H9 (cell line): ENCODE results near the gene PLEKHF1. TPM values are rescaled to one million over a fixed set of nuclear protein-coding genes. Genes with fewer than 3 reads are reported as not detected.

Experiments used
- DNase-seq: peaks from one replicate; pipeline ENCODE4 v3.0.0-alpha.2; 2017
- H2AFZ ChIP-seq: one replicate; pipeline ENCODE4 v1.6.1; 2013; ENCODE audit warnings: mild to moderate bottlenecking, low read length, control low read depth, moderate library complexity
- H2AK5ac ChIP-seq: 2 replicates; pipeline ENCODE4 v1.6.1; 2013; ENCODE audit warnings: low read length, control low read depth, mixed read lengths; ENCODE audit not compliant: insufficient read length
- H2BK120ac ChIP-seq: one replicate; pipeline ENCODE4 v1.6.1; 2013; ENCODE audit warnings: low read depth, mild to moderate bottlenecking, low read length, control low read depth, inconsistent platforms; ENCODE audit not compliant: poor library complexity, severe bottlenecking
- H2BK12ac ChIP-seq: 2 replicates; pipeline ENCODE4 v1.6.1; 2013; ENCODE audit warnings: low read length, control low read depth, mixed read lengths, low read depth; ENCODE audit not compliant: insufficient read length
- H2BK15ac ChIP-seq: 2 replicates; pipeline ENCODE4 v1.6.1; 2013; ENCODE audit warnings: low read depth, low read length, control low read depth
- H2BK20ac ChIP-seq: one replicate; pipeline ENCODE4 v1.6.1; 2013; ENCODE audit warnings: low read depth, mild to moderate bottlenecking, low read length, control low read depth, inconsistent platforms; ENCODE audit not compliant: poor library complexity, severe bottlenecking
- H2BK5ac ChIP-seq: 2 replicates; pipeline ENCODE4 v1.6.1; 2013; ENCODE audit warnings: low read length, control low read depth, mixed read lengths; ENCODE audit not compliant: insufficient read length
- H3K14ac ChIP-seq: 2 replicates; pipeline ENCODE4 v1.6.1; 2013; ENCODE audit warnings: low read length, control low read depth; ENCODE audit not compliant: insufficient read depth
- H3K18ac ChIP-seq: 2 replicates; pipeline ENCODE4 v1.6.1; 2013; ENCODE audit warnings: low read depth, mild to moderate bottlenecking, mixed read lengths, low read length, control low read depth; ENCODE audit not compliant: insufficient read length
- H3K23ac ChIP-seq: 2 replicates; pipeline ENCODE4 v1.6.1; 2013; ENCODE audit warnings: low read length, control low read depth, mixed read lengths, low read depth; ENCODE audit not compliant: insufficient read length
- H3K23me2 ChIP-seq: 2 replicates; pipeline ENCODE4 v1.6.1; 2013; ENCODE audit warnings: low read depth, mild to moderate bottlenecking, mixed read lengths, low read length, control low read depth; ENCODE audit not compliant: insufficient read length, poor library complexity, severe bottlenecking
- H3K27ac ChIP-seq: 2 replicates; pipeline ENCODE4 v1.5.1; 2013; ENCODE audit warnings: low read length, control low read depth, mixed read lengths, low read depth; ENCODE audit not compliant: insufficient read length
- H3K27me3 ChIP-seq: 2 replicates; pipeline ENCODE4 v1.6.1; 2013; ENCODE audit warnings: low read length, control low read depth, inconsistent platforms; ENCODE audit not compliant: insufficient read depth
- H3K4ac ChIP-seq: 2 replicates; pipeline ENCODE4 v1.6.1; 2013; ENCODE audit warnings: low read depth, mild to moderate bottlenecking, control low read depth, inconsistent platforms, low read length, moderate library complexity
- H3K4me1 ChIP-seq: 2 replicates; pipeline ENCODE4 v1.6.1; 2013; ENCODE audit warnings: low read length, control low read depth, inconsistent platforms; ENCODE audit not compliant: insufficient read depth
- H3K4me2 ChIP-seq: 2 replicates; pipeline ENCODE4 v1.6.1; 2013; ENCODE audit warnings: low read length, control low read depth, mixed read lengths; ENCODE audit not compliant: insufficient read length, insufficient read depth
- H3K56ac ChIP-seq: 2 replicates; pipeline ENCODE4 v1.6.1; 2013; ENCODE audit warnings: low read depth, mild to moderate bottlenecking, mixed read lengths, low read length, control low read depth; ENCODE audit not compliant: insufficient read length
- H3K79me1 ChIP-seq: 2 replicates; pipeline ENCODE4 v1.6.1; 2013; ENCODE audit warnings: low read depth, mild to moderate bottlenecking, moderate library complexity, low read length, control low read depth, inconsistent platforms; ENCODE audit not compliant: insufficient read depth, poor library complexity, severe bottlenecking
- H3K79me2 ChIP-seq: 2 replicates; pipeline ENCODE4 v1.6.1; 2013; ENCODE audit warnings: low read length, control low read depth, inconsistent platforms; ENCODE audit not compliant: insufficient read depth
- H3K9ac ChIP-seq: 2 replicates; pipeline ENCODE4 v1.6.1; 2013; ENCODE audit warnings: low read length, control low read depth, mixed read lengths; ENCODE audit not compliant: insufficient read length; ENCODE audit errors: extremely low read depth
- H3K9me3 ChIP-seq: one replicate; pipeline ENCODE4 v1.6.1; 2013; ENCODE audit warnings: low read depth, low read length, inconsistent platforms; ENCODE audit not compliant: control insufficient read depth
- H3T11ph ChIP-seq: one replicate; pipeline ENCODE4 v1.6.1; 2013; ENCODE audit warnings: mild to moderate bottlenecking, low read length, control low read depth, inconsistent platforms
- H4K20me1 ChIP-seq: one replicate; pipeline ENCODE4 v1.6.1; 2013; ENCODE audit not compliant: control insufficient read depth, insufficient read length, insufficient read depth
- H4K5ac ChIP-seq: 2 replicates; pipeline ENCODE4 v1.6.1; 2013; ENCODE audit warnings: low read depth, mild to moderate bottlenecking, mixed read lengths, low read length, control low read depth; ENCODE audit not compliant: insufficient read length
- H4K8ac ChIP-seq: replicated peaks from 2 replicates; pipeline ENCODE4 v1.6.1; 2013; ENCODE audit warnings: low read length, control low read depth, mixed read lengths, low read depth; ENCODE audit not compliant: insufficient read length
- H4K91ac ChIP-seq: 2 replicates; pipeline ENCODE4 v1.6.1; 2013; ENCODE audit warnings: low read depth, mild to moderate bottlenecking, moderate library complexity, mixed read lengths, low read length, control low read depth; ENCODE audit not compliant: insufficient read length
- H3K27ac Mint-ChIP-seq, 3 experiments: 2 replicates in 2 of 3; 3 replicates in 1 of 3; pipeline ENCODE4 v1.8.0; 2020 to 2021; ENCODE audit warnings: mixed read lengths in 3 of 3, mild to moderate bottlenecking in 1 of 3, moderate library complexity in 1 of 3
- H3K27me3 Mint-ChIP-seq: 2 replicates; pipeline ENCODE4 v1.8.0; 2021; ENCODE audit warnings: low read depth, mild to moderate bottlenecking, moderate library complexity, mixed read lengths
- H3K36me3 Mint-ChIP-seq, 3 experiments: 2 replicates in 2 of 3; 3 replicates in 1 of 3; pipeline ENCODE4 v1.8.0; 2020 to 2021; ENCODE audit warnings: low read depth in 3 of 3, mixed read lengths in 3 of 3; ENCODE audit not compliant: insufficient read depth in 1 of 3
- H3K4me1 Mint-ChIP-seq, 2 experiments: 2 replicates each; pipeline ENCODE4 v1.8.0; 2020; ENCODE audit warnings: mixed read lengths in 2 of 2
- H3K4me3 Mint-ChIP-seq, 2 experiments: 2 replicates in 1 of 2; 3 replicates in 1 of 2; pipeline ENCODE4 v1.8.0; 2020 to 2021; ENCODE audit warnings: mild to moderate bottlenecking in 2 of 2, mixed read lengths in 2 of 2, moderate library complexity in 1 of 2
- H3K9me3 Mint-ChIP-seq, 2 experiments: 2 replicates in 1 of 2; 3 replicates in 1 of 2; pipeline ENCODE4 v1.8.0; 2020; ENCODE audit warnings: mild to moderate bottlenecking in 2 of 2, mixed read lengths in 2 of 2, moderate library complexity in 1 of 2
- CTCF ChIP-seq: fragments of 200-600 bp; sonication (generic); conservative IDR thresholded peaks from 3 replicates; pipeline ENCODE4 v1.8.0; 2021; ENCODE audit warnings: antibody characterized with exemption, mild to moderate bottlenecking
- WGBS: extraction: QIAGEN DNeasy Blood & Tissue Kit; methylation state at CpG from one replicate; pipeline ENCODE4 v1.1.7; 2013; ENCODE audit warnings: missing lambda C conversion rate, low lambda C conversion rate, mixed read lengths; ENCODE audit not compliant: insufficient read length; ENCODE audit errors: extremely low coverage; 5-methylcytosine and 5-hydroxymethylcytosine counted together
- total RNA-seq: library from RNA; stranded (reverse); gene quantifications from 2 replicates; pipeline ENCODE4 v1.2.1, GENCODE V29; 2021

PLEKHF1 gene
- total RNA-seq, 1 experiment from 2014 or later, result 4.9 TPM

DNA sequence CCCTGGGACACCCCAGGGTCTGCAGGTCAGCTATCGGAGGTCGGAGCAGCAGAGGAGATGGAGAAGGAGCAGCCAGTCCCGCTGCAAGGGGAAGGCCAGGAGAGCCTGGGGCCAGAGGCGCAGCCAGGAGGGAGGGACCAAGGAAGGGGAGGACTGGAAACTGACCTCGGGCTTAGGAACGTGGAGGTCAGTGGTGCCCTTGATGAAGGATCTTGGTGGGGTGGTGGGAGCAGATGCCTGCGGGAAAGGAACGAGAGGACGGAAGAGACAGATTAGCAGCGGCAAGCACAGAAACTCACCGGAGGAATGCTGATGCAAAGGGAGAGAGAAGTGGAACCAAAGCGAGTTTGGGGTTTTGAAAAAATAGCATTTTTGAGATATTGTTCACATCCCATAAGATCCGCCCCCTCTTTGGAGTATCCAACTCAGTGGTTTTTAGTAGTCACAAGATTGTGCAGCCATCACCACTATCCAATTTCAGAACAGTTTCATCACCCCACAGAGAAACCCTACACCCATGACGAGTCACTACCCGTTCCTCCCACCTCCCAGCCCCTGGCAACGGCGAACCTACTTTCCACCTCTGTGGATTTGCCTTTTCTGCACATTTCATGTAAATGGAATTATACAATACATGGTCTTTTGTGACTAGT is 22.1 kb downstream of the PLEKHF1 start:
- Histone ChIP-seq H3K23ac (no peak overlapping the region), H3K23me2 (no peaks in the 10 kb centered on the region), H3T11ph (no peak overlapping the region), H3K79me2 (no peaks in the 10 kb centered on the region), H3K27me3 (no peaks in the 10 kb centered on the region), H3K4me2 (no peak overlapping the region), H3K18ac (no peak overlapping the region), H4K8ac (no peak overlapping the region), H3K56ac (no peak overlapping the region), H4K20me1 (no peaks in the 10 kb centered on the region), H2BK120ac (no peak overlapping the region), H3K14ac (no peak overlapping the region), H2AFZ (no peak overlapping the region), H2BK20ac (no peak overlapping the region), H4K5ac (no peak overlapping the region), H2BK15ac (no peak overlapping the region), H3K9ac (no peak overlapping the region), H2AK5ac (no peak overlapping the region), H3K27ac (no peak overlapping the region), H3K4me1 (peaks cover 2% of the 10 kb centered on the region; the same call in 1 of the 2 replicates), H3K79me1 (no peaks in the 10 kb centered on the region), H2BK5ac (no peak overlapping the region), H2BK12ac (no peak overlapping the region), H3K9me3 (no peaks in the 10 kb centered on the region), H4K91ac (no peak overlapping the region), H3K4ac (no peak overlapping the region)
- H3K27me3 Mint-ChIP-seq, result peaks cover 1% of the 10 kb centered on the region; the same call in 1 of the 2 replicates
- no peak for TF ChIP-seq CTCF
- no peak overlapping the region for H3K4me3 Mint-ChIP-seq
- DNase-seq, result no peak
- peaks cover 0 to 4% (median 4%) of the 10 kb centered on the region in 3 experiments; a peak in 3 of 7 replicates for H3K36me3 Mint-ChIP-seq
- H3K9me3 Mint-ChIP-seq, result peaks cover 3 to 18% of the 10 kb centered on the region in 2 experiments; a peak in 4 of 5 replicates
- WGBS, result no CpG with 5 or more reads among the region's 17 CpGs
- H3K27ac Mint-ChIP-seq, result peak overlapping the region in 1 of 3 experiments; percentile 72; a peak in 2 of 7 replicates
- H3K4me1 Mint-ChIP-seq, result peaks cover 15 to 19% of the 10 kb centered on the region in 2 experiments
